Measurements from ENCODE around the gene FMNL2. TPM values are rescaled to one million over a fixed set of nuclear protein-coding genes. Genes with fewer than 3 reads are reported as not detected.

Gene FMNL2
- total and polyA plus RNA-seq, 8 donors, result 7.8 to 100.0 (median 36.5) TPM

GRCh38 chr2:152301131-152301530 is 33.8 kb upstream of the FMNL2 start:
- intact Hi-C loops (cut with DNase I; ENCODE audit: low total_unique reads), result no loop called here
- Histone ChIP-seq H3K4me3 (no peak overlapping the region), H3K36me3 (no peaks in the 10 kb centered on the region), H3K9me3 (no peaks in the 10 kb centered on the region), H3K27me3 (no peaks in the 10 kb centered on the region), H3K4me1 (no peaks in the 10 kb centered on the region), H3K27ac (no peak overlapping the region)
- TF ChIP-seq CTCF (IDR thresholded peaks at IDR 0.05), result no peak
- TF ChIP-seq POLR2A (IDR thresholded peaks at IDR 0.05), result no peak
- no peak for TF ChIP-seq EP300 (IDR thresholded peaks at IDR 0.05)
- no peak for DNase-seq
- WGBS, 5 donors, result 93 to 97% (median 94%) methylated on average over 3 of the region's 3 CpGs

GRCh38 chr2:152303951-152304350 is 31.0 kb upstream of the FMNL2 start:
- H3K27me3 ChIP-seq, result no peaks in the 10 kb centered on the region
- no peaks in the 10 kb centered on the region for H3K4me1 ChIP-seq
- H3K4me3 ChIP-seq, result no peak overlapping the region
- TF ChIP-seq POLR2AphosphoS5 (IDR thresholded peaks at IDR 0.05), result no peak
- no peak for TF ChIP-seq POLR2A (IDR thresholded peaks at IDR 0.05)
- TF ChIP-seq CTCF (IDR thresholded peaks at IDR 0.05), result no peak
- TF ChIP-seq EP300 (IDR thresholded peaks at IDR 0.05), result no peak
- H3K36me3 ChIP-seq, result no peaks in the 10 kb centered on the region
- H3K9me3 ChIP-seq, result no peaks in the 10 kb centered on the region
- DNase-seq, result no peak
- 90 to 96% (median 90%) methylated on average over 2 of the region's 2 CpGs for WGBS, 5 donors
- intact Hi-C loops (cut with DNase I; ENCODE audit: low total_unique reads), result no loop called here
- H3K27ac ChIP-seq, result no peak overlapping the region

DNA sequence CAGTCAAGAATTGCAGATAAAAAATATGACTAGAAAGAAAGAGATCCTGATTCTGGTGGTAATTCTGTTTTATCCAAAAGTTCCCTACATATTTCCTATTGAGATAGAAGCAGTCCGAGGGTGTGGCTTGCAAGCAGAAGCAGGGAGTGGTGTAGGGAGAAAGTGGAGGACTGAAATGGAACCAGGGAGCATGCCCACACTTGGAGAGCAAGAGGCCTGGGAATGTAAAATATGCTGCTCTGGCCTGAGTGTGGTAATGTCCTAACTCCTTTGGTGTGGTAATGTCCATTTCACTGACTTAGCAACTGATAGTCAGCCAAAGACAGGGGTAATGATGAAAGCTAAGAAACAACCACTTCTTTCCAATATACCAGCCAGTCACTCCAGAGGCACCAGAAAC is 30.1 kb upstream of the FMNL2 start:
- 41 to 68% (median 53%) methylated on average over 1 of the region's 1 CpG for WGBS, 5 donors
- Histone ChIP-seq H3K9me3 (no peaks in the 10 kb centered on the region), H3K36me3 (no peaks in the 10 kb centered on the region), H3K27me3 (no peaks in the 10 kb centered on the region), H3K4me3 (no peak overlapping the region), H3K27ac (no peak overlapping the region), H3K4me1 (peaks cover 0 to 1% (median 0%) of the 10 kb centered on the region in 4 donors)
- peak in 1 of 2 donors; percentile 4 for DNase-seq
- intact Hi-C loops (cut with DNase I; ENCODE audit: low total_unique reads), result no loop called here
- no peak for TF ChIP-seq POLR2AphosphoS5 (IDR thresholded peaks at IDR 0.05)
- TF ChIP-seq EP300 (IDR thresholded peaks at IDR 0.05), result no peak
- TF ChIP-seq CTCF (IDR thresholded peaks at IDR 0.05), result no peak
- TF ChIP-seq POLR2A (IDR thresholded peaks at IDR 0.05), result no peak

- intact Hi-C loops (cut with DNase I; ENCODE audit: low total_unique reads), result no loop called here
- no peaks in the 10 kb centered on the region for H3K9me3 ChIP-seq
Measured at GRCh38 chr2:152307863-152308262, 27.1 kb upstream of the FMNL2 start.

More at GRCh38 chr2:152307863-152308262, 27.1 kb upstream of the FMNL2 start:
- WGBS, 5 donors, result 77 to 87% (median 81%) methylated on average over 1 of the region's 1 CpG
- Histone ChIP-seq H3K27ac (no peak overlapping the region), H3K36me3 (no peaks in the 10 kb centered on the region), H3K4me1 (peaks cover 0 to 3% (median 0%) of the 10 kb centered on the region in 4 donors), H3K4me3 (no peak overlapping the region), H3K27me3 (no peaks in the 10 kb centered on the region)
- TF ChIP-seq EP300 (IDR thresholded peaks at IDR 0.05) (no peak), POLR2AphosphoS5 (IDR thresholded peaks at IDR 0.05) (no peak), POLR2A (IDR thresholded peaks at IDR 0.05) (no peak), CTCF (IDR thresholded peaks at IDR 0.05) (no peak)
- DNase-seq, result no peak

All from stomach (tissue), 9 donors.